Skin epidermis (tissue), 12 donors: ENCODE data around the gene ZDHHC23.

Experiments used
- H3K27ac ChIP-seq, 21 experiments: fragments of 200-600 bp; sonication (generic) in 11 of 21; one replicate each; pipeline ENCODE4 v1.5.0; 2020; ENCODE audit warnings: mild to moderate bottlenecking in 3 of 21, inconsistent platforms in 2 of 21, moderate library complexity in 2 of 21
- H3K4me3 ChIP-seq, 7 experiments: fragments of 200-600 bp; sonication (generic) in 2 of 7; one replicate each; pipeline ENCODE4 v1.5.0; 2020; ENCODE audit warnings: inconsistent platforms in 2 of 7, mild to moderate bottlenecking in 2 of 7, moderate library complexity in 1 of 7

The ZDHHC23 gene

DNA sequence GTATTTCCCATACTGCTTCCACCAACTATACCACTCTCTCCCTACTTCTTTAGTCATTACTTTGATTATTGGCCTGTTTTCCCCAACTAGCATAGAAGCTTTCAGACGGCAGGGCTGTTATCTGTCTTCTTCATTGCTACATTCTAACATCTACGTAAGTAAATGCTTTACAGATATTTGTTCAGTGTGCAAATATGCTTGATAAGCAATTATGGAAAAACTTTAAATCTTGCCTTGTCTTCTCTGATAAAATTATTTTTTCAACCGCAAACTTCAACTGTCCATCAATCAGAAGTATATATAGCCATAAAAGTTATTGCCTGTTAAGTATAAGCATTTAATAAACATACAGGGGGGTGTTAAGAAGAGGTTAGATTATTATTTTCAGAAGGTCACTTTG, 35.7 kb downstream of the ZDHHC23 start:
- Histone ChIP-seq H3K27ac (no peak overlapping the region), H3K4me3 (no peak overlapping the region)

DNA sequence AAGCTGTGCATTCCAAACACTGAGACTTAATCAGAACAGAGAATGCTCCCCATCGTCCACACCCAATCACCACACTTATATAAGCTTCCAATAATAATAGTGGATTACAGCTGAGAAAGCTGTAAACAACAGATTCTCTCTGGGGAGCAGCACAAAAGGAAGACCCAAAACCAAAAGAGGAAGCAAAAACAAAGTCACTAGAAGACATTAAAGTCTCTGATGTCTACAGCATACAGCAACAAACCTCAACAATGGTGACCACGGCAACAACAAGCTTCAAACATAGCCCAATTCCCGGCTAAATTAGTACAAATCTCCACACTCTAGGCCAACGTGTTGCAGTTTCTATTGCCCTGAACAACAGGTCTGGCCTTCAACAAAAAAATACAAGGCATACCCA, 37.7 kb downstream of the ZDHHC23 start:
- H3K27ac ChIP-seq, result no peak overlapping the region

DNA sequence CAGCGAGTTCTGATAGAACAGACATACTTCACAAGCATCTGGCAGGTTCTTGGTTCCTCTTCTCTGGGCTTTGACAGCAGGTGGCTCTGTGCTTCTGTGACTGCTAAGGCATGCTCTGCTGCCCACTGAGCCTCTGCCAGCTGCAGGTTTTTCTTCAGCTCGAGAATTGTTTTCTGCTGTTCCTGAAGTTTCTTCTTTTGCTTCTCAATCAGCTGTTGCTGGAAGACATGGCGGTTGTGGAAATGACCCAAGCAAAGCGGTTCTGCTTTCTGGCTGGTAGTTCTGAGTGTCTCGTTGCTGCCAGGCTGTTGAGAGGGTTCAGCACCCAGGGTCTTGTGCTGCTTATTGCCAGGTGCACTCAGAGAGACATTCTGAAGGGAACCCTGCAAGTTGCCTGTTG, 57.7 kb downstream of the ZDHHC23 start:
- H3K4me3 ChIP-seq, result no peak overlapping the region
- H3K27ac ChIP-seq, result no peak overlapping the region

More for the DNA sequence above, 37.7 kb downstream of the ZDHHC23 start:
- no peak overlapping the region for H3K4me3 ChIP-seq

DNA sequence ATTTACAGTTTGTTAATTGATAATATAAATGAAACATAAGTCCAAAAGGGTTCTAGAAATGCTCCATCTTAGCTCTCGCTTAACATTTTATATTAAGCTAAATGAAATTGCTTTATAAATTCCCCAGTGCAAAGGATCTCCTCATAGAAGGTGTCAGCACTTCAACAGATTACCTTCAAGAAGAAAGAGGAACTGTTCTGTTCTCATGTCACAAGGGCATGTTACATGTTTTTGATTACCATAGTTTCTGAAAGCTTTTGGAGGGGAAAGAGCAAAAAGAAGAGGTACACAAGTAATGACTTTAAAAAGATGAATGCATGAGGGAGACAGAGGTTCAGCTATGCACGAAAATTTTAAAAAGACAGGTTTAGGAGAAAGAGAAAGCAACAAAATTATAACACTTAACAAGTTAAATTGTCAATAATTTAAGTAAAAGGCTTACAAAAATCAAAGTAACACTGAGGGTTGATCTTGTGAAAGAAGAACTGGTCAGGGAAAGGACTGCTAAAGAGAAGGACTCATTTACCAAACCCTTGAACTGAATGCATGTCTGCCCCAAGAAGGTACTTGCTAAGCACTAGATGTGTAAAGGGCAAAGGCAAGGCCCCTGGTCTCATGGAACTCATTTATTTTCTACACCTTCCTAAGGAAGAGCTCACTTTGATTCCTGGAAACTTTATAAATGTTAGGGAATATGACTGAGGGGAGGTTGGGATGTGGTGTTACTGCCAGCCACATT, 63.4 kb downstream of the ZDHHC23 start:
- H3K4me3 ChIP-seq, result no peak overlapping the region
- no peak overlapping the region for H3K27ac ChIP-seq
